GM20000 (cell line): Measurements from ENCODE around the gene SRR.

Experiments
- DNase-seq: peaks from one replicate; pipeline ENCODE4 v3.0.0; 2012; ENCODE audit warnings: low spot score
- TF ChIP-seq, protein P1 (sequence below): IDR thresholded peaks from 2 replicates; pipeline ENCODE4 v1.5.1; 2012; ENCODE audit warnings: mild to moderate bottlenecking, control low read depth; ENCODE audit errors: extremely low read depth, missing control alignments

The SRR gene

DNA sequence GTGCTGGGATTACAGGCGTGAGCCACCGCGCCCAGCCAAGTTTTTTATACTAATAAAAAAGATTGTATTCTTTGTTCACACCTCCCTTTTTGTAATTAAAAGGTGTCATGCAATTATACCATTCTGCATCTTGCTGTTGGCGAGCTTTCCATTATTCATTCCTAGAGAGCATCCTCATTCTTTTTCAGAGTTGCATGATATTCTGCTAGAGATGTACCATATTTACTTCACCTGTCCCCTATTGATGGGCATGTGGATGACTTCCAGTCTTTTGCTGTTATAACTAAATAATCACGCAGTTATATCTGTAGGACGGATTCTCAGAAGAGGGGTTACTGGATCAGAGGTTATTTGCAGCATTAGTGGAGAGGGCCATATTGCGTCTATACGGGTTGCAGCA is 50.6 kb downstream of the SRR start:
- DNase-seq: no peak
- TF ChIP-seq, protein P1, sequence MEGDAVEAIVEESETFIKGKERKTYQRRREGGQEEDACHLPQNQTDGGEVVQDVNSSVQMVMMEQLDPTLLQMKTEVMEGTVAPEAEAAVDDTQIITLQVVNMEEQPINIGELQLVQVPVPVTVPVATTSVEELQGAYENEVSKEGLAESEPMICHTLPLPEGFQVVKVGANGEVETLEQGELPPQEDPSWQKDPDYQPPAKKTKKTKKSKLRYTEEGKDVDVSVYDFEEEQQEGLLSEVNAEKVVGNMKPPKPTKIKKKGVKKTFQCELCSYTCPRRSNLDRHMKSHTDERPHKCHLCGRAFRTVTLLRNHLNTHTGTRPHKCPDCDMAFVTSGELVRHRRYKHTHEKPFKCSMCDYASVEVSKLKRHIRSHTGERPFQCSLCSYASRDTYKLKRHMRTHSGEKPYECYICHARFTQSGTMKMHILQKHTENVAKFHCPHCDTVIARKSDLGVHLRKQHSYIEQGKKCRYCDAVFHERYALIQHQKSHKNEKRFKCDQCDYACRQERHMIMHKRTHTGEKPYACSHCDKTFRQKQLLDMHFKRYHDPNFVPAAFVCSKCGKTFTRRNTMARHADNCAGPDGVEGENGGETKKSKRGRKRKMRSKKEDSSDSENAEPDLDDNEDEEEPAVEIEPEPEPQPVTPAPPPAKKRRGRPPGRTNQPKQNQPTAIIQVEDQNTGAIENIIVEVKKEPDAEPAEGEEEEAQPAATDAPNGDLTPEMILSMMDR: no peak

DNA sequence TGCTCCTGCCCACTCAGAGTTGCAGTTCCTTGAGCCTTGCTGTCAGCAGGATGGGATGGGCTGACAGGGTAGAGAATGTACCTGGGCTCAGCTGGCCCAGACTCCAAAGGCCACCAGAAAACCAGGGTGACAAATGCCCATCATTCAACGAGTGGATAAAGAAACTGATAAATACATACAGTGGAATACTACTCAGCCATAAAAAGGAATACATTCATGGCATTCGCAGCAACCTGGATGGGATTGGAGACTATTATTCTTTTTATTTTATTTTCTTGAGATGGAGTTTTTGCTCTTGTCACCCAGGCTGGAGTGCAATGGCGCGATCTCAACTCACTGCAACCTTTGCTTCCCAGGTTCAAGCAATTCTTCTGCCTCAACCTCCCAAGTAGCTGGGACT is 53.5 kb downstream of the SRR start:
- TF ChIP-seq, protein P1: no peak

DNA sequence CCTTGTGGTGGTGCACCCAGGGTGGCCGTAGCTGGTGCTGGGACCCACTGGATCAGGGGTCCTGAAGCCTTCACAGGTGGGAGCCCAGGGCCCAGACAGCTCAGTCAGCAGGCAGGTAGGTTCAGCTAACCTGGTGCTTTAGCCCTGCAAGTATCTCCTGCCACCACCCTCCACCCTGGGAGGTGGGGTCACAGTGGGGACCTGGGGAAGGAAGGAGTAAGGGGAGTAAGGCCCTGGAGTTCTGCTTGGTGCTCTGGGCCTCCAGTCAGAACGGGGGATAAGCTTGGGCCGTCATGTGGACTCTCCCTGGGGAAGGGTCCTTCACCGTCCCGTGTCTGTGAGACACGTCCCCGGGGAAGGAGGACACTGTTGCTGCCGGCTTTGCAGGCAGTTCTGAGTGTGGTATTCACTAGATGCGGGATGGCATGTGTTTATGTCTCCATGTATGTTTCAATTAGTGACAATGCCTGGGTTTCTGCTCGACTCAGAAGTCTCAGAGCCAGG is 54.2 kb downstream of the SRR start:
- DNase-seq: no peak
- TF ChIP-seq, protein P1: no peak

More for the DNA sequence above, 53.5 kb downstream of the SRR start:
- DNase-seq: no peak

DNA sequence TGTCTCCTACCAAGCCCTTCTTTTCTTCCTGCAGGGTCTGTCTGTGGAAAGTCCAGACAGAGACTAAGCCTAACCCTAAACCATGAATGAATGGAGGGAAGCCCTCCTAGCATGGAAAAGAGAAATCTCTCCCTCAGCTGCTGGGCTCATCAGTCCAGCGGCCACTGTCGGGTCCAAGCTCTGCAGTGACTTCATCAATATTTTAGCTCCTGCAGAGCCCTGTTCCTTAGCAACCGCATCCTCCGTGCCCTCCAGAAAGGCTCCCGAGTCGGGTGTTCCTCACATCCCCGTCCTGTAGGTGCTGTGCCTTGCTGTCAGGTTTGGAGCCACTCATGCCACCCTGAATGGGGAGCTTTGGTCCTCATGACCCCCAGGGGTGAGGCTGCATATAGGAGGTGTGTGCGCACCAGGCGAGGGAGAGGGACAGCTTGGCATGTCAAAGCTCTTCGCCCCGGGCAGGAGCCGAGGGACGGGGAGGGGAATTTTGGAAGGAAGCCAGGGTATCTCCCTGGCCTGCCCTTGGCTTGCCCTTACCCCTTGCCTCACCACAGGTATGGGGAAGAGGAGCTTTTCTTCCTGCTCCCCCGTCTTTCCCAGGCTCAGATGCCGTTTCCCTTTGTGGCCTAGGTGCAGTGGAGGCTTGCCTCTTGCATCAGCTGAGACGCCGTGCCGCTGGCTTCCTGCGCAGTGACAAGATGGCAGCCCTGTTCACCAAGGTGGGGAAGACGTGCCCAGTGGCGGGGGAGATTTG is 57.4 kb downstream of the SRR start:
- DNase-seq: no peak
- TF ChIP-seq, protein P1: no peak

DNA sequence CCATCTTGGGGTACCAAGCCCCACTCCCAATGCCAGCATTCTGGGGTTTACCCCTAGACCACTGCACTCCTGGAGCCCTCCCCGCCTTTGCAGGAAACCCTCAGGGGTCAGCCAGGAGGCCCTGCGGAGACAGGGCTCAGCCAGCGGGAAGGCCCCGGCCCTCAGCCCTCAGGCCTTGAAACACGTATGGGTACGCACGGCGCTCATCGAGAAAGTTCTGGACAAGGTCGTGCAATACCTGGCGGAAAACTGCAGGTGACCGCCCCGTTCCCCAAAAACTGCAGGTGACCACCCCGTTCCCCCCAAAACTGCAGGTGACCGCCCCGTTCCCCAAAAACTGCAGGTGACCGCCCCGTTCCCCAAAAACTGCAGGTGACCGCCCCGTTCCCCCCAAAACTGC is 58.3 kb downstream of the SRR start:
- TF ChIP-seq, protein P1: no peak
- no peak for DNase-seq

DNA sequence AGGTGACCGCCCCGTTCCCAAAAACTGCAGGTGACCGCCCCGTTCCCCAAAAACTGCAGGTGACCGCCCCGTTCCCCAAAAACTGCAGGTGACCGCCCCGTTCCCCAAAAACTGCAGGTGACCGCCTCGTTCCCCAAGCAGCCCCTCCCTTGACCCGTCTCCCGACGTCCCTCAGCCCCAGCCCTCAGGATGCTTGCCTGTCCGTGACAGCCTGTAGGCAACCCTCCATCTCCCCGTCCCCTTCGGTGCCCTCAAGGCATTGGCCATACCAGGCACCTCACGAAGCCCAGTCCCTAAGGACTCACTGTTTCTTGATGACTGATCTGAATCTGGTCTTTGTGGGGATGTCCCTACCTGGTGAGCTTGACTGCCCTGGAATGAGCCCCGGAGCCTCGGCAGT is 58.7 kb downstream of the SRR start:
- TF ChIP-seq, protein P1: no peak
- no peak for DNase-seq

DNA sequence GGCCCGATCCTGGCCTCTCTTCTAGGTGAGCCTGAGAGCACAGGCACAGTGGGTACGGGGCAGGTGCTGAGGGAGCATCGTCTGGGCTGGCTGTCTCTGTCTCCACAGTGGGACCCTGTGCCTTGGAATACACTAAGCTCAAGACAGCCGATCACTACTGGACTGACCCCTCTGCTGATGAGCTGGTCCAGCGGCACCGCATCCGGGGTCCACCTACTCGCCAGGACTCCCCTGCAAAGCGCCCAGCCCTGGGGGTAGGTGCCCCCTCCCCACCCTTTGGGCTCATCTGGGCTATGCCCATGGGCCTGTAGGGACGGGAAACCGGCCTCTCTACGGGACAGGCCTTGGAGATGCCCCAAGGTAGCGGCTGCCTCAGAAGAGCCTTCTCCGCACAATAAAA is 59.1 kb downstream of the SRR start:
- DNase-seq: no peak

More for the DNA sequence above, 59.1 kb downstream of the SRR start:
- TF ChIP-seq, protein P1: no peak
